ENCODE results near the gene SLC37A1. TPM values are rescaled to one million over a fixed set of nuclear protein-coding genes. Genes with fewer than 3 reads are reported as not detected.

Gene SLC37A1
- total and polyA plus RNA-seq, 5 donors from 2014 or later = 2.8 to 18.8 (median 3.6) TPM

DNA sequence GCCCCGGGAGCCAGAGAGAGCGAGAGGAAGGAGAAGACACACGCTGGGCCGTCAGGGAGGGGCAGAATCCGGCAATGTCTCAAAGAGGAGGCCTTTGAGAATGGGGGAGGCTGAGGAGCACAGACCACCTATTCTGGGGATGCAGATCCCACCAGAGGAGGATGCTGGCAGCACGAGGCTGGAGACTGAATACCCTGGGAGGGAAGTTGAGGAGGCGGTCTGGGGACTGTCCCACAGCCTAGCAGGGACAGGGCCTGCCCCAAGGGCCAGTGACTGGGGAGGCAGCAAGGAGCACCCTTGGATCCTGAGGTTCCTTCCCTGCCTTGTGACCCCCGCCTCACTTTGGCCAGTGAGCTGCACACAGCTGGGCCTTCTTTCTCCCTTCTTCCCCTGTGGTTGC, 49.2 kb downstream of the SLC37A1 start:
- peak overlapping the region in 2 of 3 donors; percentile 74 to 88 for H3K27ac Mint-ChIP-seq
- no peak overlapping the region for H3K4me3 Mint-ChIP-seq
- no peak for ATAC-seq (ENCODE audit: low read depth in 2 of 2)

DNA sequence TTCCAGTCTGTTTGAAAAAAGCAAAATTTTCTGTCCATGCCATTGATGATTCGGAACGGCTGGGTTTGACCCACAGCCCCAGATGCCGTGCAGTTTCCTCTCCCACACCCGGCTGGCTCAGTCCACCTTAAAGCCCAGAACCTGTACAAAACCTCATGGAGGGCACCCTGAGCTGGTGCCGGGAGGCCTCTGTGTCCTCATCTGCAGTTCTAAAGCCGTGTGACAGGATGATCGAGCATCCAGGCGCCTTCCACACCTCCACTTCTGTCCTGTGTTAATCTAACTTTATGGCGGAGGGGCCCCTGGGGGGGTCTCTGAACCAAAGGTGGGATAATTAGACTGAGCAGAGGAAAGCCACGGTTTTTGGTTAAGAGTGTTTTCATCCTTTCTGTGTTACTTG, 49.6 kb downstream of the SLC37A1 start:
- H3K36me3 Mint-ChIP-seq = peaks cover 44% of the 10 kb centered on the region
- H3K27me3 Mint-ChIP-seq = no peaks in the 10 kb centered on the region

More for the DNA sequence above, 49.2 kb downstream of the SLC37A1 start:
- Histone ChIP-seq H3K36me3 (ENCODE audit: control insufficient read depth, insufficient read depth, low read length) (peaks cover 10% of the 10 kb centered on the region), H3K27me3 (ENCODE audit: control insufficient read depth, insufficient read depth, low read length) (no peaks in the 10 kb centered on the region), H3K4me1 (ENCODE audit: control insufficient read depth, insufficient read depth, low read length, poor library complexity, severe bottlenecking) (no peaks in the 10 kb centered on the region), H3K4me3 (ENCODE audit: low read depth, low read length) (no peak overlapping the region), H3K9me3 (ENCODE audit: control insufficient read depth in 2 of 2, low read length in 2 of 2) (no peaks in the 10 kb centered on the region), H3K27ac (ENCODE audit: insufficient read depth, low read length, poor library complexity, severe bottlenecking) (no peak overlapping the region)
- Mint-ChIP-seq H3K27me3 (no peaks in the 10 kb centered on the region), H3K9me3 (no peaks in the 10 kb centered on the region), H3K4me1 (no peaks in the 10 kb centered on the region), H3K36me3 (peaks cover 44% of the 10 kb centered on the region)
- DNase-seq = no peak

DNA sequence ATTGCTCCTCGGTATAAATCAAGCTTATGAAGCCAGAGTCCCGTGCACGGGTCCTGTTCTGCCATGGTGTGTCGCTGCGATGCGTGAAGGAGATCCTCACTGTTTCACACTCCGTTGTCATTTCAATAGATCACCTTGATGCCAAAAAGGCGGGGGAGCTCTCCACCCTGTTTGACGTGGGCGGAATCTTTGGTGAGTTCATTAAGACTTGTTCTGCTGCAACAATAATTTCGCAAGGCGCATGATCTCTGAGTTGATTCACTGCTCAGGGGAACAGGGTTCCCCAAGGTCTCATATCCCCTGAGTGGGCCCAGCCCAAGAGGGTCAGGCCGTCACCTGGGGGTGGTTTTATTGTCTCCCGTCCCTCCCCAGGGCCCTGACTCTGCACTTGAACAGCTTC, 50.0 kb downstream of the SLC37A1 start:
- no peaks in the 10 kb centered on the region for H3K27me3 ChIP-seq (ENCODE audit: control insufficient read depth, insufficient read depth, low read length)
- Mint-ChIP-seq H3K9me3 (no peaks in the 10 kb centered on the region), H3K4me3 (no peak overlapping the region), H3K4me1 (no peaks in the 10 kb centered on the region), H3K27ac (peak overlapping the region in 1 of 3 donors; percentile 1), H3K36me3 (peaks cover 42% of the 10 kb centered on the region), H3K27me3 (no peaks in the 10 kb centered on the region)
- no peak for DNase-seq
- H3K4me3 ChIP-seq (ENCODE audit: low read depth, low read length) = no peak overlapping the region
- no peaks in the 10 kb centered on the region for H3K4me1 ChIP-seq (ENCODE audit: control insufficient read depth, insufficient read depth, low read length, poor library complexity, severe bottlenecking)
- H3K27ac ChIP-seq (ENCODE audit: insufficient read depth, low read length, poor library complexity, severe bottlenecking) = no peak overlapping the region
- H3K9me3 ChIP-seq (ENCODE audit: control insufficient read depth in 2 of 2, low read length in 2 of 2) = no peaks in the 10 kb centered on the region
- no peak for ATAC-seq (ENCODE audit: low read depth in 2 of 2)
- H3K36me3 ChIP-seq (ENCODE audit: control insufficient read depth, insufficient read depth, low read length) = peaks cover 8% of the 10 kb centered on the region

More for the DNA sequence above, 49.6 kb downstream of the SLC37A1 start:
- no peaks in the 10 kb centered on the region for H3K4me1 ChIP-seq (ENCODE audit: control insufficient read depth, insufficient read depth, low read length, poor library complexity, severe bottlenecking)
- H3K9me3 ChIP-seq (ENCODE audit: control insufficient read depth in 2 of 2, low read length in 2 of 2) = no peaks in the 10 kb centered on the region
- H3K4me3 ChIP-seq (ENCODE audit: low read depth, low read length) = no peak overlapping the region
- no peaks in the 10 kb centered on the region for H3K9me3 Mint-ChIP-seq
- H3K36me3 ChIP-seq (ENCODE audit: control insufficient read depth, insufficient read depth, low read length) = peaks cover 10% of the 10 kb centered on the region
- no peak for DNase-seq
- no peak for ATAC-seq (ENCODE audit: low read depth in 2 of 2)
- H3K27me3 ChIP-seq (ENCODE audit: control insufficient read depth, insufficient read depth, low read length) = no peaks in the 10 kb centered on the region
- H3K4me1 Mint-ChIP-seq = no peaks in the 10 kb centered on the region
- H3K4me3 Mint-ChIP-seq = no peak overlapping the region
- peak overlapping the region in 1 of 3 donors; percentile 1 for H3K27ac Mint-ChIP-seq
- H3K27ac ChIP-seq (ENCODE audit: insufficient read depth, low read length, poor library complexity, severe bottlenecking) = no peak overlapping the region

DNA sequence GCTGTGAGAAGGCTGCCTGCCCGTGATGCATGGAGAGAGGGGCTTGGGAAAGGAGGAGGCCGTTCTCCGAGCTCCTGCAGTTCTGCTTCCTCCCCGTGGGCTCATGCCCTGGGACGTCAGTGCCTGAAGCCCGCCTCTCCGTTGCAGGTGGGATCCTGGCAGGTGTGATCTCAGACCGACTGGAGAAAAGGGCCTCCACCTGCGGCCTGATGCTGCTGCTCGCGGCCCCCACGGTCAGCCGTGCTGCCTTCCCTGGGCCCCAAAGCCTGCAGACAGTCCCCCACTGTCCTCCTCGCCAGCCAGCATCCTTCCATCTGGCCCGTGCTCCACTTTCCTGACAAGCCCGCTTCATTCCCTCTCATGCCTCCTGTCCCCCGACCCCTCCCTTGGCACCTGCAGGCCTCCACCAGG, 50.9 kb downstream of the SLC37A1 start:
- H3K27ac Mint-ChIP-seq = no peak overlapping the region
- no peaks in the 10 kb centered on the region for H3K9me3 ChIP-seq (ENCODE audit: control insufficient read depth in 2 of 2, low read length in 2 of 2)
- no peaks in the 10 kb centered on the region for H3K27me3 Mint-ChIP-seq
- H3K27me3 ChIP-seq (ENCODE audit: control insufficient read depth, insufficient read depth, low read length) = no peaks in the 10 kb centered on the region
- no peaks in the 10 kb centered on the region for H3K9me3 Mint-ChIP-seq
- no peaks in the 10 kb centered on the region for H3K4me1 Mint-ChIP-seq
- H3K27ac ChIP-seq (ENCODE audit: insufficient read depth, low read length, poor library complexity, severe bottlenecking) = no peak overlapping the region
- DNase-seq (no peak), ATAC-seq (ENCODE audit: low read depth in 2 of 2) (no peak)
- peak overlapping the region in 1 of 4 donors; percentile 63 for H3K4me3 Mint-ChIP-seq
- peaks cover 43% of the 10 kb centered on the region for H3K36me3 Mint-ChIP-seq
- H3K36me3 ChIP-seq (ENCODE audit: control insufficient read depth, insufficient read depth, low read length) = peaks cover 5% of the 10 kb centered on the region
- H3K4me1 ChIP-seq (ENCODE audit: control insufficient read depth, insufficient read depth, low read length, poor library complexity, severe bottlenecking) = no peaks in the 10 kb centered on the region
- no peak overlapping the region for H3K4me3 ChIP-seq (ENCODE audit: low read depth, low read length)

DNA sequence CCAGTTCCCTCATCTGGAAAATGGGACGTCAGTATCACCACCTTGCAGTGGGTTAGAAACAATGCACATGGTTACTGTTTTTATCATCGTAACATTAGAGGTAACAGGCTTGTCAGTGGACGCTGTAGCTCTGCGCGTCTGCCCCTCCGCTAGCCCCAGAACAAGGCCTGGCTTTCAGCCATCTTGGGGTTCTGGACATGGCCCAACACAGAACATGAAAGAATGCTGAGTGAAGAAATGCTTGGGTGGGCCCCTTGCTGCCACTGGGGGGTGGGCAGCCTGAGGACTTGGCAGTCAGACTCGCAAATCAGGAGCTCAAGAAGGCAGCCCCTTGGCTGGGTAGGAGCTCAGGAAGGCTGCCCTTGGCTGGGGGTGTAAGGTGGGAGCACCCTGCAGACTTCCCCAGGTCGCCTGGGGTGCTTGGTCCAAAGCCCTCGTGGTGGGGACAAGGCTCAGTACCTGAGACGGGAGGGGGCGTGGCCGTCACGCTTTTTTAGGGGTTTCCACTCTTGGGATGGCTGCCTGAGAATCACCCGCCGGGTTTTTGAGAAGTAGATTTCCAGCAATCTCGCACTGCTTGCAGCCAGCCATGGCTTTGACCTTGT, 51.7 kb downstream of the SLC37A1 start:
- Mint-ChIP-seq H3K27me3 (no peaks in the 10 kb centered on the region), H3K9me3 (no peaks in the 10 kb centered on the region), H3K27ac (peak overlapping the region in 2 of 3 donors; percentile 38 to 65), H3K36me3 (peaks cover 38% of the 10 kb centered on the region), H3K4me3 (no peak overlapping the region), H3K4me1 (no peaks in the 10 kb centered on the region)
- Histone ChIP-seq H3K4me3 (ENCODE audit: low read depth, low read length) (no peak overlapping the region), H3K27me3 (ENCODE audit: control insufficient read depth, insufficient read depth, low read length) (no peaks in the 10 kb centered on the region), H3K4me1 (ENCODE audit: control insufficient read depth, insufficient read depth, low read length, poor library complexity, severe bottlenecking) (no peaks in the 10 kb centered on the region), H3K36me3 (ENCODE audit: control insufficient read depth, insufficient read depth, low read length) (peaks cover 5% of the 10 kb centered on the region), H3K9me3 (ENCODE audit: control insufficient read depth in 2 of 2, low read length in 2 of 2) (no peaks in the 10 kb centered on the region), H3K27ac (ENCODE audit: insufficient read depth, low read length, poor library complexity, severe bottlenecking) (no peak overlapping the region)
- ATAC-seq (ENCODE audit: low read depth in 2 of 2) (no peak), DNase-seq (no peak)

DNA sequence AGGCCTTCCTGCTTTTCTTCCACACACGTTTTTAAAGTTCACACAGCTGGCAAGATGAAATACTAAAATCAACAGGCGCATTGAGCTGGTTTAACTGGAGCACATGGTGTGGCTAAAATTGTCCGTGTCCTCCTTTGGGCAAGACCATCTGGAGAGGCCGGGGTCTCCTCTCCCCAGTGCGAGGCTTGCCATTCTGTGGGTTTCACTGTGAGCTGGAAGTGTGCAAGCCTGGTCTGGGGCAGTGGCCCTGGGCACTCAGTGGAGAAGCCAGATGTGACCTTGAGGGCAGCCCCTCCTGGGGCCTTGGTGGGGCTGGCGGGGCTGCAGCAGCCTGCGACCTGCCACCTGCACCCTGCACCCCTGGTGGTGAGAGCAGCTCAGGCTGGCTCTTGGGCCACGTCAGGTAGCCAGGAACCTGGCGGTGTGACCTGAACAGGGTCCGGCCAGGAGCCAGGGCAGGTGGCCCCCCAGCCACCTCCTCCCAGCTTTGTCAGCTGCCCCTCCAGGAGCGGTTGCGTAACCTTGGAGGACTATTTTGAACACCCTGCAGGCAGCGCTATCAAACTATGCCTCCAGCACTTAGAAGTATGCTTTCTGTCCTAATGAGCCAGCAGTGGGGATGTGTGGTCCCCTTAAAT, 52.4 kb downstream of the SLC37A1 start:
- no peaks in the 10 kb centered on the region for H3K9me3 ChIP-seq (ENCODE audit: control insufficient read depth in 2 of 2, low read length in 2 of 2)
- H3K9me3 Mint-ChIP-seq = no peaks in the 10 kb centered on the region
- no peaks in the 10 kb centered on the region for H3K27me3 ChIP-seq (ENCODE audit: control insufficient read depth, insufficient read depth, low read length)
- H3K4me3 Mint-ChIP-seq = no peak overlapping the region
- H3K36me3 ChIP-seq (ENCODE audit: control insufficient read depth, insufficient read depth, low read length) = peaks cover 5% of the 10 kb centered on the region
- peaks cover 34% of the 10 kb centered on the region for H3K36me3 Mint-ChIP-seq
- H3K27me3 Mint-ChIP-seq = no peaks in the 10 kb centered on the region
- no peaks in the 10 kb centered on the region for H3K4me1 Mint-ChIP-seq
- no peak for DNase-seq
- no peak for ATAC-seq (ENCODE audit: low read depth in 2 of 2)
- peak overlapping the region in 1 of 3 donors; percentile 38 for H3K27ac Mint-ChIP-seq
- no peak overlapping the region for H3K4me3 ChIP-seq (ENCODE audit: low read depth, low read length)
- no peaks in the 10 kb centered on the region for H3K4me1 ChIP-seq (ENCODE audit: control insufficient read depth, insufficient read depth, low read length, poor library complexity, severe bottlenecking)
- no peak overlapping the region for H3K27ac ChIP-seq (ENCODE audit: insufficient read depth, low read length, poor library complexity, severe bottlenecking)

DNA sequence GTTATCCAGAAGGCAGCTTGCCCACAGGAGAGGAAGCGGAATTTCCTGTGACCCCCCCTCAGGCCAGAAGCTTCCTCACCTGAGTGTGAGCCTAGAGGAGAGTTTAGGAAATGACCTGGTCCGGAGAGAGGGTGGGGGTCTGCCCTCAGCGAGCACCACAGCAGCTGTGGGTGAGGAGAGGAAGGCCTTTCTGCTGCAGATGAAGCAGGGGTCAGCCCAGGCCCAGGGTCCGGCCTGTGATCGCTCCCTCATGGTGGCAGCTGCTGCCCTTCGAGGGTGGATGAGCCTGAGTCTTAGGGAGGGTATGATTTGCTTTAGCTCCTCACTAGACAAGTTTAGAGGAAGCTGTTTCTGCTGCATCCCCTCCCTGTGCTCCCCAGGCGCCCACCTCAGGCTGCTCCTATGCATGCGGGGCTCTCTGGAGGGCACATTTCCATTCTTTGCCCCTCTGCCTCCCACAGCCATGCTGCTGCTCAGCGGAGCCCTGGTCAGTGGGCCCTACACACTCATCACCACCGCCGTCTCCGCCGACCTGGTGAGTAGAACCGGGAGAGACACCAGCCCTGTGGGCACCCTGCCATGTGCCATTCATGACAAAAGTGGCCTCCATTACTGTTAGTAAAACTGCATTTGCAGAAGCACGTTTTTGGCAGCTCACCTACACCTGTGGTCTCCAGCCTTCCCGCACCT, 53.0 kb downstream of the SLC37A1 start:
- H3K4me1 ChIP-seq (ENCODE audit: control insufficient read depth, insufficient read depth, low read length, poor library complexity, severe bottlenecking) = no peaks in the 10 kb centered on the region
- peaks cover 32% of the 10 kb centered on the region for H3K36me3 Mint-ChIP-seq

More for the DNA sequence above, 53.0 kb downstream of the SLC37A1 start:
- no peak overlapping the region for H3K4me3 ChIP-seq (ENCODE audit: low read depth, low read length)
- H3K36me3 ChIP-seq (ENCODE audit: control insufficient read depth, insufficient read depth, low read length) = peaks cover 5% of the 10 kb centered on the region
- H3K27ac ChIP-seq (ENCODE audit: insufficient read depth, low read length, poor library complexity, severe bottlenecking) = no peak overlapping the region
- no peak overlapping the region for H3K4me3 Mint-ChIP-seq
- no peak for ATAC-seq (ENCODE audit: low read depth in 2 of 2)
- H3K4me1 Mint-ChIP-seq = no peaks in the 10 kb centered on the region
- no peak overlapping the region for H3K27ac Mint-ChIP-seq
- H3K27me3 ChIP-seq (ENCODE audit: control insufficient read depth, insufficient read depth, low read length) = no peaks in the 10 kb centered on the region
- no peaks in the 10 kb centered on the region for H3K27me3 Mint-ChIP-seq
- H3K9me3 ChIP-seq (ENCODE audit: control insufficient read depth in 2 of 2, low read length in 2 of 2) = no peaks in the 10 kb centered on the region
- no peak for DNase-seq
- no peaks in the 10 kb centered on the region for H3K9me3 Mint-ChIP-seq
